Measurements from ENCODE around the gene USP6. TPM values are rescaled to one million over a fixed set of nuclear protein-coding genes. Genes with fewer than 3 reads are reported as not detected.
"Not testable (repeated sequence)": the region's sequence is repeated elsewhere in the genome, so short reads cannot be mapped to it uniquely, and the experiment has no call there.

USP6 gene
- total RNA-seq, 1 experiment from 2014 or later: 0.24 TPM

- intact Hi-C loops (cut with micrococcal nuclease; ENCODE audit: unreplicated experiment): no loop called here
- Histone ChIP-seq H3K4me3 (ENCODE audit: low read depth, low read length, poor library complexity, severe bottlenecking) (no peak overlapping the region), H3K9me3 (ENCODE audit: low read depth, low read length, poor library complexity, severe bottlenecking) (no peaks in the 10 kb centered on the region), H3K27me3 (replicated peaks; ENCODE audit: insufficient read depth, low read depth, low read length, poor library complexity) (no peaks in the 10 kb centered on the region), H3K27ac (ENCODE audit: low read depth, low read length, poor library complexity, severe bottlenecking) (no peak overlapping the region), H3K36me3 (ENCODE audit: insufficient read depth, low read length, poor library complexity, severe bottlenecking) (no peaks in the 10 kb centered on the region), H3K4me1 (ENCODE audit: insufficient read depth, low read length, poor library complexity, severe bottlenecking) (no peaks in the 10 kb centered on the region)
- POLR2A ChIA-PET (ENCODE audit: low non-redundant PET): no interaction called here
- no peak for DNase-seq (ENCODE audit: low spot score)
- CTCF ChIA-PET: no interaction called here
- no TSS peak for BruUV-seq (replicated peaks)
- TF ChIP-seq CTCF (conservative IDR thresholded peaks at IDR 0.05; ENCODE audit: low read depth, low read length) (no peak), EZH2 (IDR thresholded peaks at IDR 0.05; ENCODE audit: borderline replicate concordance, low read depth, low read length, poor library complexity, severe bottlenecking) (no peak)
Observed at GRCh38 chr17:5131146-5131715, 15.4 kb downstream of the USP6 start.

- H3K36me3 ChIP-seq (ENCODE audit: insufficient read depth, low read length, poor library complexity, severe bottlenecking); H3K27me3 ChIP-seq (replicated peaks; ENCODE audit: insufficient read depth, low read depth, low read length, poor library complexity); intact Hi-C loops (cut with micrococcal nuclease; ENCODE audit: unreplicated experiment); H3K9me3 ChIP-seq (ENCODE audit: low read depth, low read length, poor library complexity, severe bottlenecking); CTCF ChIA-PET; POLR2A ChIA-PET (ENCODE audit: low non-redundant PET); H3K27ac ChIP-seq (ENCODE audit: low read depth, low read length, poor library complexity, severe bottlenecking); BruUV-seq (replicated peaks); H3K4me3 ChIP-seq (ENCODE audit: low read depth, low read length, poor library complexity, severe bottlenecking); H3K4me1 ChIP-seq (ENCODE audit: insufficient read depth, low read length, poor library complexity, severe bottlenecking); DNase-seq (ENCODE audit: low spot score): not testable (repeated sequence)
Observed at GRCh38 chr17:5131799-5132502, 16.1 kb downstream of the USP6 start.

- DNase-seq (ENCODE audit: low spot score); H3K27me3 ChIP-seq (replicated peaks; ENCODE audit: insufficient read depth, low read depth, low read length, poor library complexity); H3K9me3 ChIP-seq (ENCODE audit: low read depth, low read length, poor library complexity, severe bottlenecking); H3K4me1 ChIP-seq (ENCODE audit: insufficient read depth, low read length, poor library complexity, severe bottlenecking); H3K36me3 ChIP-seq (ENCODE audit: insufficient read depth, low read length, poor library complexity, severe bottlenecking); BruUV-seq (replicated peaks); POLR2A ChIA-PET (ENCODE audit: low non-redundant PET); CTCF ChIA-PET; H3K27ac ChIP-seq (ENCODE audit: low read depth, low read length, poor library complexity, severe bottlenecking); intact Hi-C loops (cut with micrococcal nuclease; ENCODE audit: unreplicated experiment); H3K4me3 ChIP-seq (ENCODE audit: low read depth, low read length, poor library complexity, severe bottlenecking): not testable (repeated sequence)
Observed at GRCh38 chr17:5132503-5133225, 16.8 kb downstream of the USP6 start.

GRCh38 chr17:5133311-5133710 is 17.5 kb downstream of the USP6 start:
- POLR2A ChIA-PET (ENCODE audit: low non-redundant PET): no interaction called here
- Histone ChIP-seq H3K4me1 (ENCODE audit: insufficient read depth, low read length, poor library complexity, severe bottlenecking) (no peaks in the 10 kb centered on the region), H3K27me3 (replicated peaks; ENCODE audit: insufficient read depth, low read depth, low read length, poor library complexity) (no peaks in the 10 kb centered on the region), H3K27ac (ENCODE audit: low read depth, low read length, poor library complexity, severe bottlenecking) (no peak overlapping the region), H3K4me3 (ENCODE audit: low read depth, low read length, poor library complexity, severe bottlenecking) (no peak overlapping the region), H3K36me3 (ENCODE audit: insufficient read depth, low read length, poor library complexity, severe bottlenecking) (no peaks in the 10 kb centered on the region), H3K9me3 (ENCODE audit: low read depth, low read length, poor library complexity, severe bottlenecking) (no peaks in the 10 kb centered on the region)
- TF ChIP-seq EZH2 (IDR thresholded peaks at IDR 0.05; ENCODE audit: borderline replicate concordance, low read depth, low read length, poor library complexity, severe bottlenecking) (no peak), CTCF (conservative IDR thresholded peaks at IDR 0.05; ENCODE audit: low read depth, low read length) (no peak)
- intact Hi-C loops (cut with micrococcal nuclease; ENCODE audit: unreplicated experiment): no loop called here
- CTCF ChIA-PET: no interaction called here
- no TSS peak for BruUV-seq (replicated peaks)
- no peak for DNase-seq (ENCODE audit: low spot score)

GRCh38 chr17:5133961-5134360 is 18.1 kb downstream of the USP6 start:
- CTCF ChIA-PET; intact Hi-C loops (cut with micrococcal nuclease; ENCODE audit: unreplicated experiment); H3K4me1 ChIP-seq (ENCODE audit: insufficient read depth, low read length, poor library complexity, severe bottlenecking); H3K4me3 ChIP-seq (ENCODE audit: low read depth, low read length, poor library complexity, severe bottlenecking); DNase-seq (ENCODE audit: low spot score); BruUV-seq (replicated peaks); H3K27ac ChIP-seq (ENCODE audit: low read depth, low read length, poor library complexity, severe bottlenecking); H3K9me3 ChIP-seq (ENCODE audit: low read depth, low read length, poor library complexity, severe bottlenecking); H3K27me3 ChIP-seq (replicated peaks; ENCODE audit: insufficient read depth, low read depth, low read length, poor library complexity); H3K36me3 ChIP-seq (ENCODE audit: insufficient read depth, low read length, poor library complexity, severe bottlenecking): not testable (repeated sequence)
- POLR2A ChIA-PET (ENCODE audit: low non-redundant PET): interaction anchor here (0.6 kb wide), 1 partner anchor 12 kb away, joined by 5 read pairs; no protein-coding TSS in a partner anchor

- DNase-seq (ENCODE audit: low spot score); CTCF ChIA-PET; H3K9me3 ChIP-seq (ENCODE audit: low read depth, low read length, poor library complexity, severe bottlenecking); H3K27ac ChIP-seq (ENCODE audit: low read depth, low read length, poor library complexity, severe bottlenecking); H3K36me3 ChIP-seq (ENCODE audit: insufficient read depth, low read length, poor library complexity, severe bottlenecking); H3K27me3 ChIP-seq (replicated peaks; ENCODE audit: insufficient read depth, low read depth, low read length, poor library complexity); intact Hi-C loops (cut with micrococcal nuclease; ENCODE audit: unreplicated experiment); H3K4me3 ChIP-seq (ENCODE audit: low read depth, low read length, poor library complexity, severe bottlenecking); H3K4me1 ChIP-seq (ENCODE audit: insufficient read depth, low read length, poor library complexity, severe bottlenecking); BruUV-seq (replicated peaks): not testable (repeated sequence)
- POLR2A ChIA-PET (ENCODE audit: low non-redundant PET): interaction anchor here (0.6 kb wide), 1 partner anchor 12 kb away, joined by 5 read pairs; no protein-coding TSS in a partner anchor
Observed at GRCh38 chr17:5134571-5134970, 18.7 kb downstream of the USP6 start.

All from A673 (cell line).